ENCODE data around the gene TJP2. TPM values are rescaled to one million over a fixed set of nuclear protein-coding genes. Genes with fewer than 3 reads are reported as not detected.

TJP2 gene
- total RNA-seq, 3 donors from 2014 or later: 81.1 to 172 (median 124) TPM

GRCh38 chr9:69198521-69199220, 24.6 kb downstream of the TJP2 start:
- DNase-seq: no peak
- intact Hi-C loops (cut with DNase I, micrococcal nuclease): no loop called here
- TF ChIP-seq CTCF (IDR thresholded peaks at IDR 0.05): no peak
- Histone ChIP-seq H3K4me1 (ENCODE audit: low read depth) (peaks cover 4% of the 10 kb centered on the region), H3K36me3 (ENCODE audit: low read depth) (no peaks in the 10 kb centered on the region), H3K4me3 (no peak overlapping the region), H3K9me3 (no peaks in the 10 kb centered on the region)
- ATAC-seq: no peak

GRCh38 chr9:69199769-69200470, 25.8 kb downstream of the TJP2 start:
- no peak for DNase-seq
- peak; percentile 55 for ATAC-seq
- peaks cover 4% of the 10 kb centered on the region for H3K4me1 ChIP-seq (ENCODE audit: low read depth)
- no peak for TF ChIP-seq CTCF (IDR thresholded peaks at IDR 0.05)
- intact Hi-C loops (cut with DNase I, micrococcal nuclease): no loop called here
- no peaks in the 10 kb centered on the region for H3K36me3 ChIP-seq (ENCODE audit: low read depth)
- no peaks in the 10 kb centered on the region for H3K9me3 ChIP-seq
- H3K4me3 ChIP-seq: no peak overlapping the region

- no peaks in the 10 kb centered on the region for H3K9me3 ChIP-seq
- no peak for ATAC-seq
- DNase-seq: no peak
- no peak for TF ChIP-seq CTCF (IDR thresholded peaks at IDR 0.05)
- intact Hi-C loops (cut with DNase I, micrococcal nuclease): no loop called here
- no peak overlapping the region for H3K4me3 ChIP-seq
- peaks cover 4% of the 10 kb centered on the region for H3K4me1 ChIP-seq (ENCODE audit: low read depth)
- no peaks in the 10 kb centered on the region for H3K36me3 ChIP-seq (ENCODE audit: low read depth)
Measured at GRCh38 chr9:69202556-69202955, 28.5 kb downstream of the TJP2 start.

GRCh38 chr9:69204326-69204725, 30.2 kb downstream of the TJP2 start:
- H3K9me3 ChIP-seq: no peaks in the 10 kb centered on the region
- no peaks in the 10 kb centered on the region for H3K36me3 ChIP-seq (ENCODE audit: low read depth)
- no peak overlapping the region for H3K4me3 ChIP-seq
- ATAC-seq: no peak
- peaks cover 4% of the 10 kb centered on the region for H3K4me1 ChIP-seq (ENCODE audit: low read depth)
- no peak for DNase-seq
- no peak for TF ChIP-seq CTCF (IDR thresholded peaks at IDR 0.05)
- intact Hi-C loops (cut with DNase I, micrococcal nuclease): no loop called here

- peaks cover 2% of the 10 kb centered on the region for H3K4me1 ChIP-seq (ENCODE audit: low read depth)
- H3K4me3 ChIP-seq: no peak overlapping the region
- intact Hi-C loops (cut with DNase I, micrococcal nuclease): no loop called here
- no peak for TF ChIP-seq CTCF (IDR thresholded peaks at IDR 0.05)
- H3K9me3 ChIP-seq: no peaks in the 10 kb centered on the region
- H3K36me3 ChIP-seq (ENCODE audit: low read depth): no peaks in the 10 kb centered on the region
- ATAC-seq (peak; percentile 38), DNase-seq (no peak)
Measured at GRCh38 chr9:69204849-69205248, 30.8 kb downstream of the TJP2 start.
